Umbilical cord (tissue), 2 donors: ENCODE data around the gene DRD4. TPM values are rescaled to one million over a fixed set of nuclear protein-coding genes. Genes with fewer than 3 reads are reported as not detected.
"Not testable (repeated sequence)": the region's sequence is repeated elsewhere in the genome, so short reads cannot be mapped to it uniquely, and the experiment has no call there.

ENCODE experiments used
- DNase-seq: peaks from one replicate; pipeline ENCODE4 v3.0.0-alpha.2; 2015; ENCODE audit warnings: low spot score
- total RNA-seq: library from RNA; depleted of rRNA; stranded (reverse); fragments of >200 nt; gene quantifications from one replicate; pipeline ENCODE4 v1.2.3, GENCODE V29; 2014; ENCODE audit warnings: low replicate concordance; ENCODE audit not compliant: insufficient read depth

Gene DRD4
- total RNA-seq, 1 donor from 2014 or later: not detected

- no peak for DNase-seq
These were observed 41.2 kb downstream of the DRD4 start for GRCh38 chr11:678297-678696.

GRCh38 chr11:679271-680207 lies 42.5 kb downstream of the DRD4 start:
- DNase-seq: no peak

GRCh38 chr11:680476-680875 lies 43.4 kb downstream of the DRD4 start:
- DNase-seq: no peak

GRCh38 chr11:680970-681369 lies 43.9 kb downstream of the DRD4 start:
- no peak for DNase-seq

- DNase-seq: no peak
These were observed 49.6 kb downstream of the DRD4 start for GRCh38 chr11:686451-687243.

DNA sequence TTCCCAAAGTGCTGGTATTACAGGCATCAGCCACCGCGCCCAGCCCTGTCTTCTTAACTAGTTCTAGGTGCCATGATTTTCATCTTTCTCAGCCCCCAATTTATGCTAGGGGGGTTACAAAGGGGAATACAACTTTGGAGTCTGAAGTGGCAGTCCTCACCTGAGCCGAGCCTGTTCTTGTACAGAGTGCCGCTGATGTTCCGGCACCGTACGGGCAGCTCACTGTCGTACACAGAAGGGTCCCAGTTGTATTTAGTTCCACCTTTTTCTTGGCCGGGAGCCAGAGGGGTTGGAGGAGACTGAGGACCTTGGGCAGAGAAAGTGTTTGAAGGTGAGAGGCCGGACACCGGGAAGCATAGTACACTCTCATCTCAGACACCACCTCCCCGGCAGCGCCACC lies 50.7 kb downstream of the DRD4 start:
- DNase-seq: no peak

GRCh38 chr11:688681-689080 lies 51.6 kb downstream of the DRD4 start:
- DNase-seq: no peak

GRCh38 chr11:689625-690024 lies 52.6 kb downstream of the DRD4 start:
- DNase-seq: no peak

DNA sequence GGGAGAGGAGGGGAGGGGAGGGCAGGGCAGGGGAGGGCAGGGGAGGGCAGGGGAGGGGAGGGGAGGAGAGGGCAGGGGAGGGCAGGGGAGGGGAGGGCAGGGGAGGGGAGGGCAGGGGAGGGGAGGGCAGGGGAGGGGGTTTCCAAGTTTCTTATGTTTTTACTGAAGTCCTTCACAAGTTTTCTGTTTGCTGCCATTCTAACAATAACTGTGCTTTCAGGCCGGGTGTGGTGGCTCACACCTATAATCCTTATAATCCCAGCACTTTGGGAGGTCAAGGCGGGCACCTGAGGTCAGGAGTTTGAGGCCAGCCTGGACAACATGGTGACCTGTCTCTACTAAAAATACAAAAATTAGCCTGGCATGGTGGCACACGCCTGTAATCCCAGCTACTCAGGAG lies 53.2 kb downstream of the DRD4 start:
- DNase-seq: not testable (repeated sequence)

Other genes with a start within 250 kb of the DRD4 start
- 36.6 TPM for gene PKP3, start 243.1 kb upstream of the DRD4 start, total RNA-seq
- 10.8 TPM for gene SIGIRR, start 222.3 kb upstream of the DRD4 start, total RNA-seq
- gene ANO9, start 195.3 kb upstream of the DRD4 start, total RNA-seq: 5.1 TPM
- 73.4 TPM for gene PTDSS2, start 187.0 kb upstream of the DRD4 start, total RNA-seq
- 132 TPM for gene RNH1, start 130.0 kb upstream of the DRD4 start, total RNA-seq
- 46.5 TPM for gene HRAS, start 101.7 kb upstream of the DRD4 start, total RNA-seq
- not detected for gene LRRC56, start 99.7 kb upstream of the DRD4 start, total RNA-seq
- 0.48 TPM for gene LMNTD2, start 76.5 kb upstream of the DRD4 start, total RNA-seq
- gene RASSF7, start 76.3 kb upstream of the DRD4 start, total RNA-seq: 1.7 TPM
- gene PHRF1, start 60.8 kb upstream of the DRD4 start, total RNA-seq: 31.5 TPM
- 16.6 TPM for gene IRF7, start 21.3 kb upstream of the DRD4 start, total RNA-seq
- gene CDHR5, start 12.3 kb upstream of the DRD4 start, total RNA-seq: not detected
- gene SCT, start 10.1 kb upstream of the DRD4 start, total RNA-seq: not detected
- gene DEAF1, start 58.0 kb downstream of the DRD4 start, total RNA-seq: 54.9 TPM
- 7.7 TPM for gene TMEM80, start 58.5 kb downstream of the DRD4 start, total RNA-seq
- 28.6 TPM for gene EPS8L2, start 69.0 kb downstream of the DRD4 start, total RNA-seq
- gene TALDO1, start 110.2 kb downstream of the DRD4 start, total RNA-seq: 76.1 TPM
- 26.2 TPM for gene GATD1, start 140.2 kb downstream of the DRD4 start, total RNA-seq
- 1.4 TPM for gene CEND1, start 152.8 kb downstream of the DRD4 start, total RNA-seq
- gene SLC25A22, start 161.0 kb downstream of the DRD4 start, total RNA-seq: 2.2 TPM
- 19.3 TPM for gene PIDD1, start 168.0 kb downstream of the DRD4 start, total RNA-seq
- gene RPLP2, start 172.7 kb downstream of the DRD4 start, total RNA-seq: 439 TPM
- 6.7 TPM for gene PNPLA2, start 181.6 kb downstream of the DRD4 start, total RNA-seq
- 3.1 TPM for gene CRACR2B, start 190.7 kb downstream of the DRD4 start, total RNA-seq
- 159 TPM for gene CD151, start 195.7 kb downstream of the DRD4 start, total RNA-seq
- 14.0 TPM for gene POLR2L, start 205.3 kb downstream of the DRD4 start, total RNA-seq
- 43.8 TPM for gene TSPAN4, start 205.6 kb downstream of the DRD4 start, total RNA-seq